Activated CD8-positive, alpha-beta memory T cell treated with anti-CD3 and anti-CD28 coated beads for 36 hours (primary cell): ENCODE results near the gene COL9A2. TPM values are rescaled to one million over a fixed set of nuclear protein-coding genes. Genes with fewer than 3 reads are reported as not detected.

Source experiments
- CTCF ChIA-PET: fragments of 350-600 bp; sonication (Branson Sonifier 250); formaldehyde crosslinking; loops from one replicate; lab custom pipeline; 2021; ENCODE audit warnings: antibody characterized with exemption; lab: Charles Lee
- POLR2A ChIA-PET: fragments of 350-600 bp; sonication (Branson Sonifier 250); formaldehyde crosslinking; loops from one replicate; lab custom pipeline; 2021; ENCODE audit warnings: antibody characterized with exemption; lab: Charles Lee
- total RNA-seq, 2 experiments: library from RNA; stranded (reverse); gene quantifications; one replicate each; pipeline ENCODE4 v1.2.3, GENCODE V29; 2021

The COL9A2 gene
- total RNA-seq, 2 experiments from 2014 or later: 4.6 to 4.9 TPM

- ChIA-PET POLR2A (no interaction called here), CTCF (interaction anchor here (0.7 to 0.9 kb wide), 2 partner anchors 28 to 158 kb away, joined by 3 to 4 read pairs; no protein-coding TSS in a partner anchor)
Measured at GRCh38 chr1:40310983-40311642, 6.0 kb downstream of the COL9A2 start.

- CTCF ChIA-PET: no interaction called here
- POLR2A ChIA-PET: no interaction called here
Measured at GRCh38 chr1:40310129-40310461, 7.0 kb downstream of the COL9A2 start.

GRCh38 chr1:40309374-40310128 is 7.5 kb downstream of the COL9A2 start:
- POLR2A ChIA-PET: no interaction called here
- CTCF ChIA-PET: no interaction called here

- POLR2A ChIA-PET: no interaction called here
- CTCF ChIA-PET: no interaction called here
Measured at GRCh38 chr1:40308036-40308727, 8.9 kb downstream of the COL9A2 start.

GRCh38 chr1:40307186-40307585 is 9.9 kb downstream of the COL9A2 start:
- CTCF ChIA-PET: no interaction called here
- POLR2A ChIA-PET: interaction anchor here (0.7 kb wide), 1 partner anchor 158 kb away, joined by 3 read pairs; no protein-coding TSS in a partner anchor

GRCh38 chr1:40306296-40306695 is 10.8 kb downstream of the COL9A2 start:
- ChIA-PET POLR2A (no interaction called here), CTCF (interaction anchor here (1.2 to 1.6 kb wide), 2 partner anchors 9 to 32 kb away, joined by 6 to 10 read pairs; no protein-coding TSS in a partner anchor)

GRCh38 chr1:40305871-40306270 is 11.2 kb downstream of the COL9A2 start:
- POLR2A ChIA-PET: no interaction called here

GRCh38 chr1:40305451-40305850 is 11.6 kb downstream of the COL9A2 start:
- CTCF ChIA-PET: interaction anchor here (1.2 to 1.6 kb wide), 2 partner anchors 10 to 33 kb away, joined by 6 to 10 read pairs; no protein-coding TSS in a partner anchor
- POLR2A ChIA-PET: no interaction called here

More at GRCh38 chr1:40305871-40306270, 11.2 kb downstream of the COL9A2 start:
- CTCF ChIA-PET: interaction anchor here (1.2 to 1.6 kb wide), 2 partner anchors 9 to 33 kb away, joined by 6 to 10 read pairs; no protein-coding TSS in a partner anchor

- CTCF ChIA-PET: interaction anchor here (1.0 kb wide), 1 partner anchor 11 kb away, joined by 3 read pairs; no protein-coding TSS in a partner anchor
- POLR2A ChIA-PET: no interaction called here
Measured at GRCh38 chr1:40303790-40304189, 13.3 kb downstream of the COL9A2 start.

GRCh38 chr1:40303051-40303771 is 13.9 kb downstream of the COL9A2 start:
- POLR2A ChIA-PET: no interaction called here

GRCh38 chr1:40302475-40302874 is 14.6 kb downstream of the COL9A2 start:
- ChIA-PET CTCF (no interaction called here), POLR2A (no interaction called here)

More at GRCh38 chr1:40303051-40303771, 13.9 kb downstream of the COL9A2 start:
- CTCF ChIA-PET: no interaction called here

- POLR2A ChIA-PET: interaction anchor here (0.6 kb wide), 1 partner anchor 24 kb away, joined by 9 read pairs; no protein-coding TSS in a partner anchor
- CTCF ChIA-PET: interaction anchor here (0.5 to 2.6 kb wide), 3 partner anchors 23 to 145 kb away, joined by 3 to 5 read pairs (median 4); no protein-coding TSS in a partner anchor
Measured at GRCh38 chr1:40301541-40302299, 15.4 kb downstream of the COL9A2 start.

GRCh38 chr1:40301066-40301465 is 16.0 kb downstream of the COL9A2 start:
- ChIA-PET CTCF (interaction anchor here (0.5 to 2.6 kb wide), 3 partner anchors 24 to 145 kb away, joined by 3 to 5 read pairs (median 4); no protein-coding TSS in a partner anchor), POLR2A (interaction anchor here (0.6 kb wide), 1 partner anchor 23 kb away, joined by 9 read pairs; no protein-coding TSS in a partner anchor)

- CTCF ChIA-PET: interaction anchor here (0.6 to 2.6 kb wide), 2 partner anchors 38 to 144 kb away, joined by 3 to 5 read pairs; no protein-coding TSS in a partner anchor
- POLR2A ChIA-PET: no interaction called here
Measured at GRCh38 chr1:40300651-40301050, 16.4 kb downstream of the COL9A2 start.

GRCh38 chr1:40300249-40300567 is 16.9 kb downstream of the COL9A2 start:
- ChIA-PET POLR2A (no interaction called here), CTCF (interaction anchor here (2.6 kb wide), 1 partner anchor 39 kb away, joined by 5 read pairs; no protein-coding TSS in a partner anchor)

- CTCF ChIA-PET: interaction anchor here (2.6 kb wide), 1 partner anchor 39 kb away, joined by 5 read pairs; no protein-coding TSS in a partner anchor
- POLR2A ChIA-PET: no interaction called here
Measured at GRCh38 chr1:40299366-40300248, 17.5 kb downstream of the COL9A2 start.

- ChIA-PET CTCF (interaction anchor here (0.7 to 1.4 kb wide), 4 partner anchors 147 to 338 kb away, joined by 3 to 6 read pairs (median 4); no protein-coding TSS in a partner anchor), POLR2A (no interaction called here)
Measured at GRCh38 chr1:40291293-40291692, 25.8 kb downstream of the COL9A2 start.
